ENCODE measurements around the gene ATP13A3. TPM values are rescaled to one million over a fixed set of nuclear protein-coding genes. Genes with fewer than 3 reads are reported as not detected.

Gene ATP13A3
- total and polyA plus RNA-seq, 9 of the 15 experiments (the other 6 are each of a cell fraction or from before 2014, with no cell fraction given), result 16.6 to 135 (median 86.6) TPM

- TF ChIP-seq ZNF318 (IDR thresholded peaks at IDR 0.05; ENCODE audit: borderline replicate concordance in 1 of 2, low read depth in 1 of 2) (0 out of 4 replicates have a peak, but pooled peaks of 1 of the 2 experiments have one; percentile 30), ADNP (tag; IDR thresholded peaks at IDR 0.05) (no peak), RUNX1 (IDR thresholded peaks at IDR 0.05; ENCODE audit: low read depth) (no peak), POLR2AphosphoS5 (IDR thresholded peaks at IDR 0.05; ENCODE audit: control insufficient read depth, insufficient read depth, low read depth, low read length) (no peak), ETV1 (tag; conservative IDR thresholded peaks at IDR 0.05; ENCODE audit: low read depth) (no peak), ARHGAP35 (IDR thresholded peaks at IDR 0.05; ENCODE audit: partially characterized antibody) (no peak), CEBPG (CRISPR knock-in tag; IDR thresholded peaks at IDR 0.05) (no peak), CEBPG (tag; conservative IDR thresholded peaks at IDR 0.05 in 1 of 2, IDR thresholded peaks at IDR 0.05 in 1 of 2) (0 out of 4 replicates have a peak, but pooled peaks of 1 of the 2 experiments have one; percentile 42), ZNF316 (IDR thresholded peaks at IDR 0.05) (no peak), BHLHE40 (IDR thresholded peaks at IDR 0.05; ENCODE audit: low read length) (peak; percentile 54; the same call in 1 of the 2 replicates), ZNF175 (CRISPR knock-in tag; IDR thresholded peaks at IDR 0.05; ENCODE audit: low read depth) (no peak), ZNF780A (CRISPR knock-in tag; IDR thresholded peaks at IDR 0.05) (no peak), MNT (conservative IDR thresholded peaks at IDR 0.05) (no peak), PCBP1 (IDR thresholded peaks at IDR 0.05; ENCODE audit: low read depth, low read length, poor library complexity, severe bottlenecking) (no peak), RCOR1 (IDR thresholded peaks at IDR 0.05; ENCODE audit: borderline replicate concordance in 1 of 2, low read depth in 2 of 2, low read length in 2 of 2) (no peak), ZNF707 (CRISPR knock-in tag; conservative IDR thresholded peaks at IDR 0.05) (no peak), TFAP4 (CRISPR knock-in tag; IDR thresholded peaks at IDR 0.05; ENCODE audit: borderline replicate concordance) (peak; percentile 68)
Measured at GRCh38 chr3:194407423-194407822, 79.4 kb downstream of the ATP13A3 start (continued).
